Fibroblast of villous mesenchyme (primary cell): ENCODE results near the gene SULT1C3. TPM values are rescaled to one million over a fixed set of nuclear protein-coding genes. Genes with fewer than 3 reads are reported as not detected.

ENCODE experiments used
- DNase-seq: peaks from one replicate; pipeline ENCODE4 v3.0.0-alpha.2; 2010; ENCODE audit warnings: low read depth
- H3K4me3 ChIP-seq: 2 replicates; pipeline ENCODE4 v1.5.1; 2011; ENCODE audit warnings: low read depth, mild to moderate bottlenecking, low read length
- CTCF ChIP-seq: IDR thresholded peaks from 2 replicates; pipeline ENCODE4 v1.5.1; 2012; ENCODE audit warnings: low read depth, mild to moderate bottlenecking, low read length; ENCODE audit not compliant: insufficient read depth
- total RNA-seq: library from RNA; depleted of rRNA; stranded (reverse); fragments of >200 nt; gene quantifications from 2 replicates; pipeline ENCODE4 v1.2.3, GENCODE V29; 2012

SULT1C3 gene
- total RNA-seq, 1 donor: not detected

GRCh38 chr2:108215794-108216211 lies 24.0 kb upstream of the SULT1C3 start:
- peak; percentile 48 for TF ChIP-seq CTCF
- DNase-seq: peak; percentile 36
- no peak overlapping the region for H3K4me3 ChIP-seq

- no peak for DNase-seq
- TF ChIP-seq CTCF: no peak
- H3K4me3 ChIP-seq: no peak overlapping the region
Observed at GRCh38 chr2:108217211-108217610, 22.6 kb upstream of the SULT1C3 start.

GRCh38 chr2:108219688-108220087 lies 20.1 kb upstream of the SULT1C3 start:
- no peak overlapping the region for H3K4me3 ChIP-seq
- peak; percentile 4 for DNase-seq
- TF ChIP-seq CTCF: no peak

- no peak for DNase-seq
- no peak overlapping the region for H3K4me3 ChIP-seq
- TF ChIP-seq CTCF: no peak
Observed at GRCh38 chr2:108220191-108220590, 19.6 kb upstream of the SULT1C3 start.

- no peak overlapping the region for H3K4me3 ChIP-seq
- TF ChIP-seq CTCF: no peak
- no peak for DNase-seq
Observed at GRCh38 chr2:108220942-108221541, 18.7 kb upstream of the SULT1C3 start.

GRCh38 chr2:108222261-108222660 lies 17.5 kb upstream of the SULT1C3 start:
- no peak for TF ChIP-seq CTCF
- no peak overlapping the region for H3K4me3 ChIP-seq
- DNase-seq: no peak

- H3K4me3 ChIP-seq: no peak overlapping the region
- TF ChIP-seq CTCF: no peak
Observed at GRCh38 chr2:108223573-108223972, 16.2 kb upstream of the SULT1C3 start.

More at GRCh38 chr2:108223573-108223972, 16.2 kb upstream of the SULT1C3 start:
- no peak for DNase-seq
